ENCODE data around the gene FMNL2. TPM values are rescaled to one million over a fixed set of nuclear protein-coding genes. Genes with fewer than 3 reads are reported as not detected.

FMNL2 gene
- polyA plus RNA-seq, 3 donors, result 0.28 to 3.2 (median 0.71) TPM

GRCh38 chr2:152513681-152514080 is 178.7 kb downstream of the FMNL2 start:
- Mint-ChIP-seq H3K36me3 (no peaks in the 10 kb centered on the region), H3K4me1 (no peaks in the 10 kb centered on the region), H3K27ac (no peak overlapping the region), H3K9me3 (peaks cover 0 to 3% (median 0%) of the 10 kb centered on the region in 7 donors), H3K4me3 (no peak overlapping the region), H3K27me3 (ENCODE audit: low read depth in 3 of 3) (peaks cover 0 to 2% (median 0%) of the 10 kb centered on the region in 3 donors)
- Histone ChIP-seq H3K79me2 (ENCODE audit: insufficient read depth, low read length) (no peaks in the 10 kb centered on the region), H2AFZ (ENCODE audit: insufficient read depth, low read depth, low read length, poor library complexity, severe bottlenecking) (no peak overlapping the region), H3K36me3 (replicated peaks in 1 of 2; ENCODE audit: control insufficient read depth in 1 of 2, insufficient read depth in 2 of 2, low read length in 2 of 2) (no peaks in the 10 kb centered on the region), H3K9ac (ENCODE audit: insufficient read depth, low read length, poor library complexity, severe bottlenecking) (no peak overlapping the region), H3K4me2 (replicated peaks; ENCODE audit: extremely low read depth, low read length, poor library complexity, severe bottlenecking) (no peak overlapping the region), H3K27ac (ENCODE audit: low read depth in 1 of 2, low read length in 2 of 2) (no peak overlapping the region), H3K4me3 (replicated peaks in 1 of 3; ENCODE audit: low read depth in 2 of 3, low read length in 3 of 3) (no peak overlapping the region), H3K27me3 (ENCODE audit: control insufficient read depth in 2 of 2, insufficient read depth in 2 of 2, low read length in 2 of 2) (no peaks in the 10 kb centered on the region), H3K4me1 (ENCODE audit: control insufficient read depth in 1 of 2, insufficient read depth in 2 of 2, low read length in 2 of 2) (no peaks in the 10 kb centered on the region), H3K9me3 (replicated peaks in 1 of 2; ENCODE audit: control insufficient read depth in 1 of 2, insufficient read depth in 1 of 2, low read length in 2 of 2) (no peaks in the 10 kb centered on the region), H4K20me1 (ENCODE audit: insufficient read depth, low read length) (no peaks in the 10 kb centered on the region)
- no CpG with 5 or more reads among the region's 2 CpGs for WGBS (ENCODE audit: insufficient coverage)
- DNase-seq, result no peak
- TF ChIP-seq CTCF (IDR thresholded peaks at IDR 0.05), result no peak
- intact Hi-C loops (cut with micrococcal nuclease), result no loop called here

DNA sequence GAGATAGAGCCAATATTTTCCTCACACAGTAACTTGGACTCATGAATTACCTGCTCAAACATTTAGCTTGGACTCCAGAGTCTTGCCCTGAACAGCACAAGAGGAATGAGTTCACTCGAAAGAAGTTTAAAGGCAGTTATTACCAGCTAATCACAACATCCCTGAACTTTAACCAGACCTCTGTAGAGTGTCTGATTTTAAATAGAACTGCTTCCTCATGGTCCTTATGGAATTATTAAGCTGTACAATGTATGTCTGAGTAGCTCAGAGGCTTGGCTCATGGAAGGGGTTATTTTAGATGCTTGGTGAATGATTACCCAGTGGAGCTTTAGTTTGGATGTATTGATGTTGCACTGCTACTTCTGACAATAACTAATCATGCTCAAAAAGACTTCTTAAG is 183.1 kb downstream of the FMNL2 start:
- no peak overlapping the region for H3K4me3 ChIP-seq (replicated peaks in 1 of 3; ENCODE audit: low read depth in 2 of 3, low read length in 3 of 3)
- H3K9ac ChIP-seq (ENCODE audit: insufficient read depth, low read length, poor library complexity, severe bottlenecking), result no peak overlapping the region
- peaks cover 0 to 2% (median 2%) of the 10 kb centered on the region in 3 donors for H3K27me3 Mint-ChIP-seq (ENCODE audit: low read depth in 3 of 3)
- intact Hi-C loops (cut with micrococcal nuclease), result no loop called here
- H3K36me3 Mint-ChIP-seq, result no peaks in the 10 kb centered on the region
- H3K27me3 ChIP-seq (ENCODE audit: control insufficient read depth in 2 of 2, insufficient read depth in 2 of 2, low read length in 2 of 2), result no peaks in the 10 kb centered on the region
- no peak overlapping the region for H3K4me2 ChIP-seq (replicated peaks; ENCODE audit: extremely low read depth, low read length, poor library complexity, severe bottlenecking)
- H3K79me2 ChIP-seq (ENCODE audit: insufficient read depth, low read length), result no peaks in the 10 kb centered on the region
- no peaks in the 10 kb centered on the region for H4K20me1 ChIP-seq (ENCODE audit: insufficient read depth, low read length)
- H3K27ac Mint-ChIP-seq, result no peak overlapping the region
- H2AFZ ChIP-seq (ENCODE audit: insufficient read depth, low read depth, low read length, poor library complexity, severe bottlenecking), result no peak overlapping the region
- H3K36me3 ChIP-seq (replicated peaks in 1 of 2; ENCODE audit: control insufficient read depth in 1 of 2, insufficient read depth in 2 of 2, low read length in 2 of 2), result no peaks in the 10 kb centered on the region
- H3K9me3 ChIP-seq (replicated peaks in 1 of 2; ENCODE audit: control insufficient read depth in 1 of 2, insufficient read depth in 1 of 2, low read length in 2 of 2), result no peaks in the 10 kb centered on the region
- H3K9me3 Mint-ChIP-seq, result peaks cover 0 to 2% (median 0%) of the 10 kb centered on the region in 7 donors
- WGBS (ENCODE audit: insufficient coverage), result no CpG with 5 or more reads among the region's 1 CpG
- H3K4me1 ChIP-seq (ENCODE audit: control insufficient read depth in 1 of 2, insufficient read depth in 2 of 2, low read length in 2 of 2), result no peaks in the 10 kb centered on the region
- no peak for DNase-seq
- TF ChIP-seq CTCF (IDR thresholded peaks at IDR 0.05), result no peak
- no peak overlapping the region for H3K4me3 Mint-ChIP-seq
- no peak overlapping the region for H3K27ac ChIP-seq (ENCODE audit: low read depth in 1 of 2, low read length in 2 of 2)
- H3K4me1 Mint-ChIP-seq, result no peaks in the 10 kb centered on the region
